Nucleus accumbens (tissue), 56 donors: ENCODE results near the gene EEA1.
A peak's percentile ranks its signal among the peaks of the same experiment; 100 is the strongest.
"Not testable (repeated sequence)": the region's sequence is repeated elsewhere in the genome, so short reads cannot be mapped to it uniquely, and the experiment has no call there.

ENCODE experiments used
- DNase-seq, 56 donors: peaks; one replicate each; lab custom pipeline; 2025; lab: John Stamatoyannopoulos, UW

Gene EEA1

DNA sequence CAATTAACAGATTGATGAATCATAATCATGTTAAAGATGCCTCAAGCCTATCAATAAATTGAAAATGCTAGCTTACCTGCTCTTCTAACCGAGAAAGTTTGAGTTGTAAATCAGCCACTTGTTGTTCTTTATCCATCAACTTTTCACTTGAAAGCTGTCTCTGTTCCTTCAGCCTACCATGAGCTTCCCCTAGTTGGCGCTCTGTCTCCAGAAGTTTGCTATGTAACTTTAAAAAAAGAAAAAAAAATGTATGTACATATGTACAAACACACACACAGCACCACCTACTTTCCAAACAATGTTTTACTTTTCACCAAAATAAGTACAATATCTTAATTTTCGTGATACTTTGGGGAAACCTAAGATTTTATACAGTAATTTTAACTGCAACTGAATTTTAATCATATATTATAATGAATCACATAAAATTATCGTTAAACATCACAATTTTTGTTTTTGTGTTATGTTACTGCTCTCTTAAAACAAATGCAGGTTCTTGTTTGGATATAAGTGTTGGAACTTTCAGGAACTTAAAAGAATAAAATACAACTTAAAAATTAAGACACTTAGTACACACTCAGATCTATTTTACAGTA, 101.2 kb downstream of the EEA1 start:
- no peak for DNase-seq

DNA sequence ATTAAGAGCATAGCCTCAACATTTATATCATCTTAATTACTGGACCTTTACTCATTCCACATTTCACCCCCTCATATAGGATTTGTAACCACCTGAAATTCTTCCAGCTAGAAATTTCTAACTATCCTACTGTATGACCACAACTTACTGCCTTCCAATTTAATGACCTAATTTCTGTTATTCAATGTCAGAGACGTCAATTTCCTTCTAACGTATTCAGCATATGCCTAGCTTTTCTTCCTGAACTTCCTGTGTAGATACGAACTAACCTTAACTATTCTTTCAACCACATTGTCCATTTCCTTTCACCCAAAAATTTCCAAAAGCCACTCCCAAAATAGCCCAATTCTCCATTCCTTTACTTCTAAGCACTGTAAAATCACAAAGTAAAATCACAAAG, 108.0 kb downstream of the EEA1 start:
- DNase-seq = no peak

DNA sequence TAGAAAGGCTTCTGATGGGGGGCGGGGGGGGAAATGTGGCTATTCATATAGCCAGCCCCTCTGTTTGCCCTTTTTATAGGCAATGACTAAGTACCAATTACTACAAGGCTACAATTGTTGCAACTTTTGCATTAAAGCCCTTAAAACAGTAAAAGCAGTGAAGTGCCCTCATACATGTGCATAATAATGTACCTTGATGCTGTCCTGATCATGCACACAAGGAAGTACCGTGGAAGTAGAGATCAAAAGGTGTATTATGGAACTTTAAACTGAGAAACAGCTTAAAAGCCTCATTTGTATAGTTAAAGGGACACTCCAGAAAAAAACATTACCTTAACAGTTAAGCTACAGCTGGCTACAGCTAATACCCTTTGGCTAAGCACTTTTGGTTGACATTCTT, 114.5 kb downstream of the EEA1 start:
- no peak for DNase-seq

DNA sequence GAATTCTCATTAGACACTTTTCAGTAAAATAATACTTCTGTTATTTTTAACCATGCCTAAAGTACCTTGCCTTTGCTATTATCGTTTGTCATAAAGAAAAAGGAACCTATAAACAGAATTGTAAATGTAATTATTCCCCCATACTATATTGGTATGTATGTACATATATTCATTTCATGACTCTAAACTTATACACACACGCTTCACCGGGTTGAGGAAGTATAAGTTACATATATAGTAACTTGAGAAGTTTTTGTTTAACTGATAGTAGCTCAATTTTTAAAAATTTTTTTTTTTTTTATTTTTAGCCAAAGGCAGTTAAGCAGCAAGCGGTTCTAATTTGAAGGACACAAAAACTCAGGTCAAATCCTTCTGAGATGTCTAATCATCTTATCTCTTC, 118.7 kb downstream of the EEA1 start:
- no peak for DNase-seq

DNA sequence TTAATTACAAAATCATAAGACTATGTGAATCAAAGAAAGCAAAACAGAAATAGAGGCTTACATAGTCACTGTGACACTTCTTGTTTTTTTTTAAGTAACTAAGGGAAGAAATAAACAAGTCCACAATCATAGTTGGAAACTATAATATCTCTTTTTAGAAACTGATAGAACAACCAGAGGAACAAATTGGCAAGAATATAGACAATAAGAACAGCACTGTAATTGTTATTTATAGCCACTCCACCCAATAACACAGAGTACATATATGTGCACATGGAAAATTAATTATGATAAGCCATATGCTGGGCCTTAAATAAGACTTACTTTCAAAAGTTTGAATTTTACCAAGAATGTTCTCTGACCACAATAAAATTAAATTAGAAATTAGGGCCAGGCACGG, 125.2 kb downstream of the EEA1 start:
- no peak for DNase-seq

DNA sequence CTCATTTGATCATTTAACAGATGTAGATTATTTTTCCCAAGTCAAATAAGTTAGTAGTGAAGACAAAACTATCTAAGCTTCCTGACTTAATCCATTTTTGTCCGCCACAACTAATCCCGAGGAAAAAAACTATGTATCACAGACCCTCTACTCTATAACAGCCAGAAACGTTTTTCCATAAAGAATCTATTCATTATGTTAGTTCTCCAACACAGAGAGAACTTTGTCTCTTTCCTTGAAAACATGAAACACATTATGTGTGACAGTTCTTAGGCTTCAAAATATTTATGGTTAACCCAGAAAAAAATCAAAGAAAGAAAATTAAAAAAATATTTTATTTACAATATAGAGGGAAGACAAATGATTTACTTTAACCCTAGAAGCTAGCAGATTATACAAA, 126.2 kb downstream of the EEA1 start:
- DNase-seq = no peak

DNA sequence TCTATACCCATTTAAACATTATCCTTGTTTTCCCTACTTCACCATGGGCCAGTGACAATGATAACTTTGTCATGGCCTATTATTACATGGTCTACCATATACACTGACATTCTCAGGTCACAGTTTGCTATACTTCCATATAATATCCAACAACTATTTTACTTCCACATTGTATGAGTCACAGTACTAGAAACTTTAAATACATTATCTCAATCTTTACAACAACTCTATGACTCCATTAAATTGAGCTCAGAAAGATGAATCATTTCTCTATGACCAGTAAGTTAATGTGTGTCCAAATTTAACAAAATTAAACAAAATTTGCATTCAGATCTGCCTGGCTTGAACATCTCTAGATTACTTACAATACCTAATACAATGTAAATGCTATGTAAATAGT, 132.4 kb downstream of the EEA1 start:
- no peak for DNase-seq

DNA sequence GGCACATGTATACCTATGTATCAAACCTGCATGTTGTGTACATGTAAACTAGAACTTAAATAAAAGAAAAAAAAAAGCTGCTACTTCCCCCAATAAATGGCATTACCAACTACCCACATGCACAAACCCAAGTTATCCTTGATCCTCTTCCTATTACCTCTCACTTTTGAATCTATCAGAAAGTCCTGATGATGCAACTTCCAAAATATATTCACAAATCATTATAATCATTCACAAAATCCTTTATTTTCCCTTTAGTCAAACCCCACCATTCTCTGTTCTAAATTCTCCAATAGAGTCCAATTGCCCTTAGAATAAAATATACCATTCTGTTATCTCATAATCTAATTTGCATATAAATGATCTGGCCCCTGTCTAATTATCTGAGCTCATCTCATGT, 134.3 kb downstream of the EEA1 start:
- DNase-seq = no peak

DNA sequence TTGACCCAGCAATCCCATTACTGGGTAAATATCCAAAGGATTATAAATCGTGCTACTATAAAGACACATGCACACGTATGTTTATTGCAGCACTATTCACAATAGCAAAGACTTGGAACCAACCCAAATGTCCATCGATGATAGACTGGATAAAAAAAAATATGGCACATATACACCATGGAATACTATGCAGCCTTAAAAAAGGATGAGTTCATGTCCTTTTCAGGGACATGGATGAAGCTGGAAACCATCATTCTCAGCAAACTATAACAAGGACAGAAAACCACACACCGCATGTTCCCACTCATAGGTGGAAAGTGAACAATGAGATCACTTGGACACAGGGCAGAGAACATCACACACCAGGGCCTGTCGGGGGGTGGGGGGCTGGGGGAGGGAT, 134.7 kb downstream of the EEA1 start:
- not testable (repeated sequence) for DNase-seq

DNA sequence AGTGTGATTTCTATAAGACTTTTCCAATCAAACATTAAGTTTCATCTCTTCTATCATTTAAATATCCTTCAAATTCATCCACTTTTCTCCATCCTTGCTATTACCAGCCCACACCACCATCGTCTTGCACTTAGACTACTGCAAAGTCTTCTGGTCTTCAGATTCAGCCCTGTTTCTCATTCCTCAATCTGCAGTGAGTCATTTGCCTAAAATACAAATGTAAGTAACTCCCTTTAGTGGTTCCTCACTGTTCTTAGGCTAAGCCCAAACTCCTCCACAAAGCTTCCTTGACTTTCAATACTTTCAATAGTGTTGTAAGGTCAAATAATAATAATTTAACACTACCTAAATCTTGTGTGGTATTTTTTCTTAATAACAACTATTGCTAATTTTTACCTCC, 143.1 kb downstream of the EEA1 start:
- no peak for DNase-seq

DNA sequence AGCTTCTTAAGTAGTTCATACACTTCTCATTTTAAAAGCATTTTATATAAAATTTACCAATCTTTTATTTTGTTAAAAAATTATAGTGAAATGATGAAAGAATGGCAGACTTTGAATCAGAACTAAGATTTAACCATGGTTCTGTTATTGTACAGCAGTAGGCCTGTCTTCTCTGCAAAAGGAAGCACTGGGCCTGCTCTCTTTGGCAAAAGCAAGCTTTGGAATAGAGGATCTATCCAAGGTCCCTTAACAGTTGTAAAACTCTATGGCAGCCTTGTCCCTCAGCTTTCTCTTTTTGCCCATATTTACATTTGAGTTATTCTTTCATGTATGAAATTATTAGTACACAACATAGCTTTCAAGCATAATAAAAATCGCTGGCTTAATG, 143.5 kb downstream of the EEA1 start:
- no peak for DNase-seq

DNA sequence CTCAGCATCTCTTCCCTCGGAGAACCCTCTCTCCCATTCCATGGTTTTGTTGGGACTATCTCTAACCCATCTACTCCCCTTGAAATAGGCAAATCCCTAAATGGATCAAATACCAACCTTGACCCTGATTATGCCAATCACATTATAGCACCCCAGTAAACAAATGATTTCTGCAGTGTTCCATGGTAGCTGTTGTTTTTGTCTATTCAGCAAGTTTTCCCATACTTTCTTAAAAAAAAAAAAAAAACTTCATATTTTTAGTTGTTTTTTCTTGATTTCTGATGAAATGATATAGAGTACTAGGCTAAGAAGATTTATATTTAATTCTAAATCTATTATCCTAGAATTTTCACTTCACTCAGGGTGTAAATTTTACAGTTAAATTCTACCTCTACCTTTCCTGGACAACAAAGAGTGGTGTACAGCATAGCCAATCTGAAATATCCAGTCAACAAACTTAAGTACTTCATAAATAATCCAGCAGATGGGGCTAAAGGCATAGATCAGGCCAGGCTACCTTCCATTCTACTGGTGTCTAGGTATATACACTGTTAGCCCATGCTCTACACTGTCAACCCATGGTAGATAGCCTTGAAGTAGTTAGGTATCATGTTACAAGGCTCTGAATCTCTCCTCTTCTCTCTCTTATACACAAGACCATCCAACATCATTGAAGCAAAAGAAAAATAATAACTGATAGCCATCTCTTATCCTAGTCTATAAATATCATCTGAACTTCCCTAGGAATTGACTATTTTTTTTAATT, 144.1 kb downstream of the EEA1 start:
- DNase-seq = peak in 2 of 56 donors; percentile 1 to 3

DNA sequence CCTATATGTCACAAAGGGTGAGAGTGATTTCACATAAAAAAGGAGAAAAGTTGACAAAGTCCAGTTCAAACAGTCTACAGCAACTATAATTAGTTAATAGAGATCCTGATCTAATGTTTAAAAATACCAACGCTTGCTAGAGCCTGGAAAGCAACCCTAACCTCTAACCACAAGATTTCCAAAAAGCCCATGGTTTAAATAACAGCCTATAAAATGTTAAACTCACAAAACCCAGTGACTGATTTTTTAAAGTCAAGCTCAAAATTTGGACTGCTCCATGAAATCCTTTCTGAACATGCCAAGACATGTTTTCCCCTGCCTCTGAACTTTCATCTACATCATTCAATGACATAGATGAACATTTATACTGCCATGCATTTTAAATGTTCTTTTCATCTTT, 144.7 kb downstream of the EEA1 start:
- DNase-seq = no peak

DNA sequence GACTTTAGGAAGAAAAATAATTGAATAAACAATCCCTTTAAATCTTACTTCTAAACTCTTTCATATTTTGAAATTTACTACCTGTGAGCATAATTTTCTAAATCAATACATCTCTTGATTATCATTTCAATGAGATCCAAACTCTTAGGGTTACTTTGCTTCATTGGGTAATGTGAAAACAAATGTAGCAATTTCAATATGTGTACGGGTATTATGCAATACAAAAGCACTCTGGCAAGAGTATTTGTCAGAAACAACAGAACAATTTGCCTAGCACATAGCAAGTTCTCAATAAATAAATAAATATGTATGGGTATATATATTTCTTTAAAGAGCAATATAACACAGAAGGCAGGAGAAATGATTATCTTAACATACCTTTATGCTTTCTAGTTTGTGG, 149.2 kb downstream of the EEA1 start:
- DNase-seq = no peak

DNA sequence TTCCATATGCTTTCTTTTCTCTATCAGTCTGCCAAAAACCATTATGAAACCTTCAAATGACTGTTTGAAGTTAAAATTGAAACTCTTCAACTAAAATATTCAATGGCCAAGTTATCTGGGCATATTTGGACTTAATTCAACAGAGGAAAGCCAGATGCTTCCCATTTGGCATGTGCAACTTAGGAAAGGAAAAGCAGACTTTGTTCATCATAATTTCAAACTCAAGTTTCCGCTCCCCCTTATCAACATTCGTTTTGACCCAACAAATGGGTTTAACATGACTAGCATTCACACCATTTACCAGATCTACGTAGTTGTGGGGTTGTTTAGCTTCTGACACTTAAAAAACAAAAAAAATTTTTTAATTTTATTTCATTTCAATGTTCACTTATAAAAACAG, 150.6 kb downstream of the EEA1 start:
- DNase-seq = no peak

DNA sequence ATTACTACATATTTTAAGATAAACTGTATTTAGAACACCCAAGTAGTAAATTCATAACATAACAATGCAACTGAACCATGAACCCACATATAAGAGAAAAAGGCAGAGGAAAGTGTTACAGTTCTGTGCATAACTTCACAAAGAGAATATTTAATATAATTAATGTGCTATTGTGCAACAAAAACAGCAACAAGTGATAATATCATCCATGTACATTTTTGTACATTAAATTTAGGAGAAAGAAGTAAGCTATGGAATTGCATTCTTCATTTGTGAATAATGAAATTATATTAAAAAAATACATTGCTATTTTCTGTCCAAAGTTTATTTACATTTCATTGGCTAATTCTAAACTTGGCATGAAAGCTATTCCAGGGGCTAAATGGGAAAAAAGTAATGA, 153.7 kb downstream of the EEA1 start:
- no peak for DNase-seq

DNA sequence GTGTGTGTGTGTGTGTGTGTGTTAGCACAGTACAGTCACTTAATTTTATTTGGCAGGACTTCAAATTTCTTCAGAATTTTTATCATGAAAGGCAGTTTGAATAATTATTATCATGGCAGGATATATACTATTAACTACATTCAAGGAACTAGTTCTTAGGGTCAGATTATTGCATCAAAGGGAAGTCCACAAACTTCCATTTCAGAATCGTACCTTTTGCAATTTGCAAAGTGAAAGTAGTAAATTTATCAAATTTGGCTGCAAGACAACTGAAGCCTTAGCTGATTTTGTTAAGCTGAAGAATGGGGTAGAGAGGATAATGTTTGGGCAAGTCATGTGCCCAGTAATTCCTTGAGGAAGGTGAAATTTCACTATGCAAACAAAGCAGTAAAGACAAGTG, 158.1 kb downstream of the EEA1 start:
- DNase-seq = no peak

DNA sequence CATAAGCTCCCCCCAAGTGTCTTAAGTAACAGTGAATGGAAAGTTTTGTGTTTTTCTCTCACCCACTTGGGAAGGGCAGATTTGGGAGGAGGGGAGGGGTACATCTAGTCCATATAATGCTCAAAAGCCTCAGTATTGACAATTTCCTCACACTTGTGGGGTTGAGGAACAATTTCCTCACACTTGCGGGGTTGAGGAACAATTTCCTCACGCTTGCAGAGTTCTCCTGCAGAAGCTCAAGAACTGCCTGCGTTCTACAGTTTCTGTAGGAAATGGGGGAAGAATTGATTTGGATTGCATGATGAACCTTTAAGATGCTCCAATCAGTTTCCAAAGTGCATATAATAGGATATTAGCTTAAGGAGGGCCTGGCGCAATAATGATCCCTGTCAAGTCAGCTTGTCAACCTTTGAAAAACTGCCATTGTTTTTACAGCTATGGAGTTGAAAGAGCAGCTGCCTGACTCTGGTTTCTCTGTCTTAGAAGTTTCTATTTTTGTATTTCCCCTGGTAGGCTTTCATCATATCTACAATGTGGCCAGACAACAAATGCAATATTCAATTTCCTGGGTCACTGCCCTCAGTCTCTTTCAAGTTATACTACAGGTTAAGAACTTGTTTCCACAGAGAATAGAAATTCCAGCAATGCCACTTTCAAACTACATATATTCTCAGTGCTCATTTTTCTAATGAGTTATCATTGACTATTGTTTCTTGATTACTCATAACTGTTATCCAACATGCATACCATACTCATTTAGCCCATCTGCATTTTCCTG, 159.8 kb downstream of the EEA1 start:
- no peak for DNase-seq

DNA sequence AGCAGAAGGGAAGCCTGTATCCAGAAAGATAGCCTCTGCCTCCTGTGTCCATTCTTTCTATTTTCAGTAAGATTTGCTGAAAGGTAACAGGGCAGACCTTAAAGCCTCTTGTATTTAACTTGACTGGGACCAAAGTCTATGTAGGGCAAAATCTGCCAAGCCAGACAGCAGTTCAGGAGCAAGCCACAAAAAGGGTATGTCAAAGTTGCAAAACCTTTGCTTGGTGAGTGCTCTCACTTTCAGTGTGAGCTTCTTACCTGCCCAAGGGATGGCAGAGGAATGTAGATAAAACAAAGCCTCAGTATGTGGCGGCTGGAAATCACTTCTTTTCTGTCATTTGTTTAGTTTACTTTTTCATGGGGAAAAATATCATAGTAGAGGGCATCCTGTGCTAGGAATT, 163.2 kb downstream of the EEA1 start:
- no peak for DNase-seq

DNA sequence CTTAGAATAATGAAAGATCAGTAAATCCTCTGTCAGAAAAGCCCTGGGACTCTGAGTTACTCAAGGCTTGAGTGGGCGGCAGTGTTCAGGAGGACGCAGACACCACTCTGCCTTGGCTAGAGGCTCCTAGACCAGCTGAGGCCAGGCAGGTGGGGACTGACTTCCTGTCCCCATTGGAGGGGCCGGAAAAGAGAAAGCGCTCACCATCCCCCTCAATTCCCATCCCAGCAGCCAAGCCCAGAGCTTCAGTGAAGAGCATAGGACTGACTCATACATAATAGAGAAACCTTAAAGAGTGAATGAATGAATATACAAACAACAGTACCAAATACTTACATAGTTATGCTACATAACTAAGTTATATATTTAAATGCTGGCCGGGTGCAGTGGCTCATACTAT, 164.3 kb downstream of the EEA1 start:
- DNase-seq = no peak

DNA sequence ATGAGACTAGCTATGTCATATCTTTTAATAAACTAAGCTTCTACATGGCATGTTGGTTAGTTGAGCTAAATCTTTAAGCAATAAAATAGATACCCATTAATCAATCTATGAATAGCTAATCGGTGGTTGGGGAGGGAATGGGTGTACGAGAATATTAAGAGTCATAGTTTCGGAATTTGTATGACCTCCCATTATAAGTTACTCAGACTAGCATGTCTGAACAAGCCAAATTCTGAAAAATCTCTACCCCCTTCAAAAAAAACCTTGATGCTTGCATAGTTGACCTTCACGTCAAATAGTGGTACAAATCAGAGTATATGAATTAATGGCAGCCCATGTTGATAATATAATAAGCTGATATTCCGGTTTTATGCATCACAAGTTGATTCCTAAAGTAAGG, 166.3 kb downstream of the EEA1 start:
- DNase-seq = no peak
